ENCODE data around the gene HAVCR2.
"Not testable (repeated sequence)": the region's sequence is repeated elsewhere in the genome, so short reads cannot be mapped to it uniquely, and the experiment has no call there.

The HAVCR2 gene

GRCh38 chr5:157088342-157088990 is 20.4 kb downstream of the HAVCR2 start:
- no peak for DNase-seq (ENCODE audit: low spot score)

DNA sequence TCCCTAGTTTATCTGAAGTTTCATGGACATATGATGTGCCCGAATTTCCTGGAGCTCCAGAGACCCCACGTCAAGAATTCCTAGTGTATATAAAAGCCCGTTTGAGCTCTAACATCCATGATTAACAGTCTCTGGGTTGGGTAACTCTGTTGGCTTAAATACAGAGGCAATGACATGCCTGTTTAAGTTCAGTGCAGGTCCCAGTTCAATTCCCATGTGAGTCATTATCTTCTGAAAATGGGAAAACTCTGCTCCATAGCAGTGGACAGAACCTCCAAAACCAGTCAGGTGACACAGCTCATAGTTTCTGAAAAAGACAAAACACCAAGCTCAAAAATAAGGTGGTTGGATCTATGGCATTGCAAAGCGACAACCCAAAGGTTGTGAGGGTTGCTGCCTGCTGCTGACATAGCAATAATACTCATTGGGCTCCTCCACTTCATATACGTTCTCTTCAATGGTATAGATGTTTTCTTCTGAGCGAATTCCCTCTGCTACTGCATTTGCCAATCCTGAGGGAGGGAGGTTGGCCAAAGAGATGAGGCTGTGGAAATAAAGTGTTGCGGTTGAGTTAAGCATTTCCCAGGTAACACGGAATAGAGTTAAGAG is 22.0 kb downstream of the HAVCR2 start:
- no peak for DNase-seq (ENCODE audit: low spot score)

GRCh38 chr5:157085930-157086329 is 22.9 kb downstream of the HAVCR2 start:
- no peak for DNase-seq (ENCODE audit: low spot score)

DNA sequence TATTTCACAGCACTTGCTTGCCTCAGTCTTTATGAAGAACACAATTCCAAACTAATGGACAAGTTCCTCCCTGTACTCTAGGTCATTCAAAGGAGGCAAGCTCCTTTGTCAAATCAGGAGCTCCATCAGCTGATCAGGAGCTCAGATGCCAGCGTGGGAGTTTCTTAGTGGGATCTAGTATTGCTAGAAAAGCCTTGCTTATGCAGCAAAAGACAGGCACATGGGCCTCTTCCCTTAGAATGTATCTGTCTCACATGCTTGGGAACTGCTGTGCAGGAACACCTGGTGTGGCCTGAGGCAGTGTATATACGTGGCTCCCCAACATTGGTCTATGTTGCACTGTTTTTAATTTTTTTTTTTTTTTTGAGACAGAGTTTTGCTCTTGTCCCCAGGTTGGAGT is 28.6 kb downstream of the HAVCR2 start:
- DNase-seq (ENCODE audit: low spot score), result no peak

- DNase-seq (ENCODE audit: low spot score), result no peak
These were observed 32.3 kb downstream of the HAVCR2 start for GRCh38 chr5:157076558-157076957.

- DNase-seq (ENCODE audit: low spot score), result no peak
These were observed 36.3 kb downstream of the HAVCR2 start for GRCh38 chr5:157072508-157072907.

DNA sequence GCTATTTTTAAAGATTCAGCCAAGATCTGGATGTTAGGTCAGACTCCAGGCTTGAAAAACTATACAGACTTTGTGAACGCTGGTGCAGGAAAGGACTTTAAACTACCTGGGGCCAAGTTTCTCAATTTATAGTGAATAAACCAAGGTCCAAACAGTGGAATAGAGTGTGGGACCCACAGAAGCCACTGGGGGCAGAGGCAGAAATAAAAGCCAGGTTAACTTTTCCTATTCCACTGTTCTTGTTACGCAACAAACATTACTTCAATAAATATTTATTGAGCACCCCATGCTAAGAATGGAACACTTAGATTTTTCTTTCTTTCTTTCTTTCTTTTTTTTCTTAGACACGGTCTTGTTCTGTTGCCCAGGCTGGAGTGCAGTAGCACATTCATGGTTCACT is 38.9 kb downstream of the HAVCR2 start:
- no peak for DNase-seq (ENCODE audit: low spot score)

GRCh38 chr5:157068785-157069184 is 40.1 kb downstream of the HAVCR2 start:
- no peak for DNase-seq (ENCODE audit: low spot score)

DNA sequence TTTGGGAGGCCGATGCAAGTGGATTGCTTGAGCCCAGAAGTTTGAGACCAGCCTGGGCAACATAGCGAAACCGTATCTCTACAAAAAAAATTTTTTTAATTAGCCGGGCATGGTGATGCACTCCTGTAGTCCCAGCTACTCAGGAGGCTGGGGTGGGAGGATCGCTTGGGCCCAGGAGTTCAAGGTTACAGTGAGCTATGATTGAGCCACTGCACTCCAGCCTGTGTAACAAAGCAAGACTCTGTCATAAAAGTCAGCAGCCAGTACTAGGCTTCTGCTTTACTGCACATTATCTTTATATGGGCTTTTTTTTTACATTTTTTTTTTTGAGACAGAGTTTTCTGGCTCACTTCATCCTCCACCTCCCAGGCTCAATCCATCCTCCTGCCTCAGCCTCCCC is 40.5 kb downstream of the HAVCR2 start:
- DNase-seq (ENCODE audit: low spot score), result no peak

DNA sequence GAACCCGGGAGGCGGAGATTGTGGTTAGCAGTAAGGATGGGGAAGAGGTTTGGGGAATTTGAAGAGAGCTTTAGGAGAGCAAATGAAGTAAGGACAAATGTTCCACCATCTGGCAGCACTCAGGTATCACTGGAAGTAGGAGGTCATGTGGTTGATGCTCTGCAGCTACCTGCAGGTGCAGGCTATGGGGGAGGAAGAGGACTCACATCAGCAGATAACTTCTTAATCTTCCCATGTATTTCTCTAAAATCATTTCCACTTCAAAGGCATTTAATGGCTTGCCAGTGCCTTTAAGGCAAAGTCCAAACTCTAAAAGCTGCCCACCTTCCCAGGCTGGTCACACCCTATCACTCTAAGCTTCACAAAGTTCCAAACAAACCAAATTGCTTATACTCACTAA is 41.8 kb downstream of the HAVCR2 start:
- no peak for DNase-seq (ENCODE audit: low spot score)

GRCh38 chr5:157066080-157066479 is 42.8 kb downstream of the HAVCR2 start:
- no peak for DNase-seq (ENCODE audit: low spot score)

GRCh38 chr5:157063776-157064430 is 44.9 kb downstream of the HAVCR2 start:
- DNase-seq (ENCODE audit: low spot score), result no peak

DNA sequence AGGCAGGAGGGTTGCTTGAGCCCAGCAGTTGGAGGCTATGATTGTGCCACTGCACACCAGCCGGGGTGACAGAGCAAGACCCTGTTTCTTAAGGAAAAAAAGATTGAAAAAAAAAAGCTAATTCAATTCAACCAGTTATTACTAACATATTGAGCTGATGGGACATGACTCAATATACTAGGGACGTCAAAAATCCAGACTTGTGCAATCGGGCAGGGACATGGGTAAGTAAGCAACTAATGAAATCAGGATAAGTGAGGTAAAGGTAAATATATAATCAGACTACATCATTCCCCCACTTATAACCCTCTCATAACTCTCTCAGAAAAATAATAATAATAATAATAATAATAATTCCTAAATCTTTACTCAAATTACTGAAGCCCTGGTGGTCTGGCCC is 49.0 kb downstream of the HAVCR2 start:
- DNase-seq (ENCODE audit: low spot score), result no peak

GRCh38 chr5:157059093-157059539 is 49.7 kb downstream of the HAVCR2 start, which contains the start of gene HAVCR1:
HAVCR1 (minus strand) TSS chr5:157059116; CDS start chr5:157057943, 1,173 bp downstream.
- DNase-seq (ENCODE audit: low spot score), result no peak

DNA sequence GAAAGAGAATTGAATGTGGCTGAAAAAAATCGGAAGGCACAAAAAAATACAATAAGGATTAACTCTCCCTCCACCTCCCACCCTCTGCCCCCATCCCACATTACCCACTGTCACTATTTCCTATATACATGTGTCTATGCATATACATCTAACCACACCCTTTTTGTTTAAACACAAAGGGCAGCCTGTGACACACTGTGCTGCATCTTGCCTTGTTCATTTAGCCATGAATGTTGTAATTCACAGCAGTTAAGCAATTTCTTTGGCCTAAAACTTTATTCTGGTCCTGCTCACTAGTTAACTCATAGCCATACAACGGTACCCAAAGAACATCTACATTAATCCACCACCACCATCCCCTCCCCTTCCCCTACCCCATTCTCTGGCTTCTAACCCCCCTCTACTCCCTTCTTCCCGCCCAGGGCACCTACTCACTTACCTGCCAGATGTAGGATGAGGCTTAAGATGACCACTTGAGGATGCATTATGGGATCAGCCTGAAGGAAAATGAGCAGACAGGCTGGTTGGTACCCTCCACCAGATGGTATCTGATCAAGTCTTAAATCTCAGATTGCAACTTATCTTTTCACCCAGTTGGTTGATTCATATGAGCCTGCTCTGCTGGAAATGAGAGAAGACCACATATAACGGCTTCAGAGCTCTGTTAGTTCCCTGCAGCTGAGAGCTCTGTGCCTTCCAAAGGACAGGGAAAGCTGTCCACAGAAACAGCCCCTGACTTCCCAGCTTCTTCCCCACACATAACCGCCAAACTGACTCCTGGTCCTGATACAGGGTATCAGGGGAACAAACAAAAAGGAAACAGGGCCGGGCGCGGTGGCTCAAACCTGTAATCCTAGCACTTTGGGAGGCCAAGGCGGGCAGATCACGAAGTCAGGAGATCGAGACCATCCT is 51.1 kb downstream of the HAVCR2 start:
- DNase-seq (ENCODE audit: low spot score), result no peak

DNA sequence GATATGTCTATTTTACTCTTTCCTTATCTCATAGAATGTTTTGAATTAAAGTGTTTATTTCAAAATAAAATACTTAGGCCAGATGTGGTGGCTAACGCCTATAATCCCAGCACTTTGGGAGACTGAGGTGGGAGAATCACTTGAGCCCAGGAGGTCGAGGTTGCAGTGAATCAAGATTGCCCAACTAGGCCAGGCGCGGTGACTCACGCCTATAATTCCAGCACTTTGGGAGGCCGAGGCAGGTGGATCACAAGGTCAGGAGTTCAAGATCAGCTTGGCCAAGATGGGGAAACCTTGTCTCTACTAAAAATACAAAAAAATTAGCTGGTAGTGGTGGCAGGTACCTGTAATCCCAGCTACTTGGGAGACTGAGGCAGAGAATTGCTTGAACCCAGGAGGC is 52.0 kb downstream of the HAVCR2 start:
- DNase-seq (ENCODE audit: low spot score), result not testable (repeated sequence)

DNA sequence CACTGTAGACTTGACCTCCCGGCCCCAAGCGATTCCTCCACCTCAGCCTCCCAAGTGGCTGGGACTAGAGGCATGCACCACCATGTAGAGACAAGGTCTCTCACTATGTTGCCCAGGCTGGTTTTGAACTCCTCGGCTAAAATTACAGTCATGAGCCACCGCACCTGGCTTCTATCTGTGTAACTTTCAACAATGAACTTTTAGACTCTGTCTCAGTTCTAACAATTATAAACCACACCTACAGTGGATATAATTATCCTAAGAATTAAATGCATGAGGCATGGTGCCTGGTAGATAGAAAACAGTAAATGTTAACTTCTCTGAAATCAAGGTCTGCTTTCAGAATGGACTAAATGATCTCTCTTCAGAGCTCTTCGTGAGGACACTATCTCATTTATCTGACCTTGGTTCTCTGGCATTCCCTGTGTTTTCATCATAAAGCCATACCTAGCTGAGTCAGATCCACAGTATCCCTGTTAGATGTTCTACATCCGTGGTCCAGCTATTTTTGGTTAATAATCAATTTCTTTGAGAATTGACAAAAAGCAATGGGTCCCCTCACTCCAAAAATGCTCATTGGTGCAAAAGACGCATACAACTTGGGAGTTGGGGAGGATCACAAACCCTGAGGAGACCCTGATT is 57.1 kb downstream of the HAVCR2 start:
- no peak for DNase-seq (ENCODE audit: low spot score)

DNA sequence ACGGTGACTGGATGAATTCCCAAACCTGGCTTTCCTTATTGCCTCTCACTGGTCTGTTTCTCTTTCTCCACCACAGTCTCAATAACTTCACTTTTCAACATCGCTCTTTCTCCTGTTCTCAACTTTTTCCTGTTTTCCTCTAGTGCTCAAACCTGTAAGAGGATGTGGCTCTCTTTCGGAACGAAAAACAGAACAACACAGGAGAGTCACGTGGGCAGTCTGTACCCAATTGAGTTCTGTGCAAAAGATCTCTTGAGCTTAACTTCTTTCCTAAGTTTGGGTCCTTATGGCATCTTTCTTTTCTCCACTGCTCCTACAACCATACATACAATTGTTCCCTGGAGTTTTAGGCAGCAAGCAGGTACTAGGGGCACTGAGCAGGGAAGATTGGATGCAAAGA is 58.8 kb downstream of the HAVCR2 start:
- DNase-seq (ENCODE audit: low spot score), result no peak

DNA sequence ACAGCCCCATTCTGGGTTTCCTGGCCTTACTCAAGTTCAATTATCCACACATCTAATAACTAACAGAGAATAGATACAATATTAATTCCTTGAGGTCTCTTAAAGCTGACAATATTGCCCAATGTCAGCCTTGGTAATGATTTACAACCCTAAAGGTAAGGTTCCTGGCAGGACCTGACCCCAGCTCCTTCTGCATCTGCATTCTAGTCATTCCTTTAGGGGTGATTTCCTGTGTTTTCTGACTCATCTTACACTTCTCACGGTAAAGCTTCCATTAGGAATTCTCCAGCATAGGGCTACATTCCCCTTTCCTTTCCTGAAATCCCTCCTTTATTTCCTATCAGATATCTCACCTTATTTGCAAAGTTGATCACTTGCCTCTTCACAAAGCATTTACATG is 59.2 kb downstream of the HAVCR2 start:
- DNase-seq (ENCODE audit: low spot score), result no peak

- no peak for DNase-seq (ENCODE audit: low spot score)
These were observed 60.9 kb downstream of the HAVCR2 start for GRCh38 chr5:157047898-157048297.

- not testable (repeated sequence) for DNase-seq (ENCODE audit: low spot score)
These were observed 61.8 kb downstream of the HAVCR2 start for GRCh38 chr5:157047016-157047415.

DNA sequence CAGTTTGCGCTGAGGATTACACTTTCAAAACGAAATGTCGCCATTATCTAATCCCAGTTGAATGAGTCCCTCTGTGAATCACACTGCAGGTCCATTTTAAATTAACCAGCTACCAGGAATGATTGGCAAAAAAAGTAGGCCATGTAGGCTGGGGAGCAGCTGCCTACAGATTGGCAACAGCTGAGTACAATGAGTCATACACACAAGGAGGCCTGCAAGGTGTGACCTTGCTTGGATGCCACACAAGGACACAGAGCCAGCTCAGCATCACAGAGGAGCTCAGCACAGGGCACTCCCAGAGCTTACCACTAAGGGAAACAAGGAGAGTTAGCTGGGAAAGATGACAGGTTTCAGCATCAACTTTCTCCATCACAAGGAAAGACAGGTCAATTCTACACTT is 62.8 kb downstream of the HAVCR2 start:
- no peak for DNase-seq (ENCODE audit: low spot score)

Measured in ecto neural progenitor cell (in vitro differentiated cells).